Measurements from ENCODE around the gene CHDH.

The CHDH gene

GRCh38 chr3:53789459-53789858 is 56.8 kb downstream of the CHDH start:
- DNase-seq (ENCODE audit: low read depth), result no peak

- DNase-seq (ENCODE audit: low read depth), result no peak
These were observed 58.2 kb downstream of the CHDH start for GRCh38 chr3:53788038-53788437.

GRCh38 chr3:53787016-53787415 is 59.2 kb downstream of the CHDH start:
- DNase-seq (ENCODE audit: low read depth), result no peak

DNA sequence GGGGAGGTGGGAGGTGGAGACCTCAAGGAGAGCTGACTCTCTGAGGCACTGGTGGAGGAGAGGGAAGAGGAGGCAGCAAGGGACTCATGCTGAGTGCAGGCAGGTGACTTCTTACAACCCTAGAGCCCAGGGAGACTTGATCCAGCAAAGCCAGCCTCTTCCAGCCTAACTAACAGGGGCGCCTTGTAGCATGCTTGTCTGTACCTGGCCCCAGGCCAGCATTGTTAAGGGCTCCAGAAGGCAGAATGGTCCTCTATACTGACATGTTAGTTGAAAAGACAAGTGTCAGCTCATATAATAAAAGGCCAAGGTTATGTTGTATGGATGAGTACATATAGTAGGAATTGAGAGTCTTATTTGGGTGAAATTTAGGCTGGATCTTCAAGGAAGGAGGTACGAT is 65.4 kb downstream of the CHDH start:
- no peak for DNase-seq (ENCODE audit: low read depth)

DNA sequence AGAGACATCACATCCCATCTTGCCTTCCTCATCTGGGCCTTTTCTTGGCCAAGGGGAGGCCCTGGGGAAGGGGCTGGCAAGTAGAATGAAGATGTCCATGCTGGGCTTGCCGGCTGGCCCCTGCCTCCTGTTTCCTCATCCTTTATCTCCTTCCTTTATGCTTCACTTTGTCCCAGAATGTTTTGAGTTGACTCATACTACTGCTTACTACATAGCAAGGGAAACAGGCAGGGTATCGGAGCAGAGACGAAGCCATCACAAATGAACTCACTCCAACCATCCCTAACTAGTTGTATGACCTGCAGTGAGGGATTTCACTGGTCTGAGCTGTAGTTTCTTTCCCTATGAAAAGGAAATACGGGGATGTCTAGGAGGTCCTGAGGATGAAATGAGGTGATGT is 66.0 kb downstream of the CHDH start:
- DNase-seq (ENCODE audit: low read depth), result no peak

DNA sequence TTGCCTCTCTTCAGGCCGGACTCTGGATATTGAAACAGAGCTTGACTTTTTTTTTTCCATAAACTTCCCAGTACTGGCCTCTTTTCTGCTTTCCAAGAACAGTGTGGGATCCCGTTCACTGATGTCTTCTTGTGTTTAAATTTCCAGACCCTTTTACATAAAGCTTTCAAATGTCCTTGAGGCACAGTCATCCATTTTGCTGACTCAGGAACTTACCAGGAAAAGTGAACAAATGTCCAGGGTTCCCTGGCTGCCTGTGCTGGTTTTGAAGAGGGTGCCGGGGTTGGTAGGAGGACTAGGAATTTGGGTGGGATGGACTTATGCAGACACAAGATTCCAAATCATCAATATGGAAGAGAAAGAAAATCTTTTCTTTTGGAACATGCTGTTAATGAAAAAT is 68.1 kb downstream of the CHDH start:
- DNase-seq (ENCODE audit: low read depth), result no peak

GRCh38 chr3:53777468-53777867 is 68.8 kb downstream of the CHDH start:
- DNase-seq (ENCODE audit: low read depth), result no peak

DNA sequence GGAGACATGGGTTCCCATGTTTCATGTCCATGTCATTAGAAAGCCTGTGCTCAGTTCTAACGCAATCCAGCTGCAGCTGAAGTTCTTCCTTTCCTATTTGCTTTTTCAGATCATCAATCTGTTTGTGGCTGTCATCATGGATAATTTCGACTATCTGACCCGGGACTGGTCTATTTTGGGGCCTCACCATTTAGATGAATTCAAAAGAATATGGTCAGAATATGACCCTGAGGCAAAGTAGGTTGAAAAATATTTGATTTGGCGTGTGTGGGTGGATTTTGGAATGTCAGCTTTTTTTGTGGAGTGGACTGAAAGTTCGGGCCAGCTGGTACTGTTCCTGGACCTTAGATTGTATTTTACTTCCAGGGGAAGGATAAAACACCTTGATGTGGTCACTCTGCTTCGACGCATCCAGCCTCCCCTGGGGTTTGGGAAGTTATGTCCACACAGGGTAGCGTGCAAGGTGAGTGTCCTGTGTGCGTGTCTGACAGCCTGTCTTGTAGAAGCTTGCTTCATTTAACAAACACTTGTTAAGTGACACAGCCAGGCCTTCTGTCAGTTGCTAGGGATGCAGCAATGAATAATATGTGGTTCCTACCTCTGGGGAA is 69.6 kb downstream of the CHDH start:
- DNase-seq (ENCODE audit: low read depth), result no peak

DNA sequence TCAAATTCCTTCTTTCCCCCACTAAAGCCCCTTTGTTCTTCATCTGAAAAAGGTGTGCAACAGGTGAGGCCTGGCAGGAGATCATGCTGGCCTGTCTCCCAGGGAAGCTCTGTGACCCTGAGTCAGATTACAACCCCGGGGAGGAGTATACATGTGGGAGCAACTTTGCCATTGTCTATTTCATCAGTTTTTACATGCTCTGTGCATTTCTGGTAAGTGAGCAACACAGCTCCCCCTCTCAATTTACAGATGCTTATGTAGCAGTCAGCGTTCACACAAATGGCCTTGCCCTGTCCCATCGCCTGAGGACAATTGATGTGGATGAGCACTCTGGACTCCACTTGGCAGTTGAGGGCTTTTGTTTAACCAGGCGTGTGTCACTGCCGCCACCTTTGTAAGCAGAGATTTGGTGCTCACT is 70.4 kb downstream of the CHDH start:
- DNase-seq (ENCODE audit: low read depth), result no peak

DNA sequence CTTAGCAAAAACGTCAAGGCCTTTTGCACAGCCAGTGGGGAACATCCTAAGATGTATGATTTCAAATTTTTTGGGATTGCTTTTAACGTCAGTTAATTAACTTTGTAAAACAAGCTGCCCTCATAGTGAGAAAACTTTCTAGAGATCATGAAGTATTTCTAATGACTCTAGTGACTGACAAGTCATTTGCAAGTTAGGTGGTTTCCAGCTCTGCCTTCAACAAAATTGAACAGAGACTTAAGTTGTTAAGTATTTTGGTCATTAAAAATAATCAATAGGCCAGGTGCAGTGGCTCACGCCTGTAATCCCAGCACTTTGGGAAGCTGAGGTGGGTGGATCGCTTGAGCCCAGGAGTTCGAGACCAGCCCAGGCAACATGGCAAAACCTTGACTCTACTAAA is 71.2 kb downstream of the CHDH start:
- no peak for DNase-seq (ENCODE audit: low read depth)

DNA sequence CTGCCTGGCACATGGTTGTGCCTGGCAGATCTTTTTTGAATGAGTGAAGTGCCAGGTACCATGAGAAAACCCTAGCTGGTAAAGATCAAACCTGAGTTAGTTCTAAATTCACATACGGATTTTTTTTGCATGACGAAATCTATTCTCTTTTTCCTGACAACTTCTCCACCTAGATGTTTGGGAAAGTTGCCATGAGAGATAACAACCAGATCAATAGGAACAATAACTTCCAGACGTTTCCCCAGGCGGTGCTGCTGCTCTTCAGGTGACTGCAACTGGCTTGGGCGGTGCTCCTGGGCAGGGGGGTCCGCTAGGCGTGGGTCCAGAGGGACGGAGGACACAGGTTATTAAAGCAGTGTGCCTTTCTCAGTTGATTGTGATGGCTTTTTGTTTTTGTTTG is 71.8 kb downstream of the CHDH start:
- DNase-seq (ENCODE audit: low read depth), result no peak

DNA sequence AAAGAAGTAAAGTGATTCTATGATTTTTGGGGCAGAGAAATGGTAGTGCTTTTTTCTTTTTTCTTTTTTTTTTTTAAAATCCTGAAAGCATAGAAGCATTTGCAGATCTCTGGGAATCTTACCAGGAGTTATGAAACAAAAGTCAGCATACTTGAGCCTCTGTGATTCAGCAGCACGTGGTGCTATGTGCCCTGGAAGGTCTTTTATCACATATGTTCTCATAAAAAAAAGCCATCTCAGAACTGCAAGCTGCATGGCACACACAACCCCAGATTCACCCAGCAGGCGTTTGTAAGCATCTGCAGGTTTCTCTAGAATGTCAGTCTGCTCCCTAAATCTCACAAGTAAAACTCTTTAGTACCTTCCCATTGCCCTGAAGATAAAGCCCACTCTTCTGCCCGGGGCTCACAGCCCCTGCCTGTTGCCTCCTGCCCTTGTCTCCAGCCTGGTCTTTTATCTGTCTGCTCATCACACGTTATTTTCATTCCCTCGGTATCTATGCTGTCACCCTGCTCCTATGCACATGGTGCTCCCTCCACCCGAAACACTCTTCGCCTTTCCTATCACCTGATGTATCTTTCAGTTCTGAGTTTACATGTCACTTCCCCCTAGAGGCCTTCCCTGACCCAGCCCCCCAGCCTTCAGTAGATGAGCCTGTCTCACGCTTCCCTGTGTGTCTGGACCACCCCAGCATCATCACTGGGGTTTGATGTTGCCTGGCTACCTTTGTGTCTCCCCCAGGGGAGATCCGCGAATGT is 72.4 kb downstream of the CHDH start:
- DNase-seq (ENCODE audit: low read depth), result no peak

- no peak for DNase-seq (ENCODE audit: low read depth)
These were observed 73.2 kb downstream of the CHDH start for GRCh38 chr3:53773021-53773436.

DNA sequence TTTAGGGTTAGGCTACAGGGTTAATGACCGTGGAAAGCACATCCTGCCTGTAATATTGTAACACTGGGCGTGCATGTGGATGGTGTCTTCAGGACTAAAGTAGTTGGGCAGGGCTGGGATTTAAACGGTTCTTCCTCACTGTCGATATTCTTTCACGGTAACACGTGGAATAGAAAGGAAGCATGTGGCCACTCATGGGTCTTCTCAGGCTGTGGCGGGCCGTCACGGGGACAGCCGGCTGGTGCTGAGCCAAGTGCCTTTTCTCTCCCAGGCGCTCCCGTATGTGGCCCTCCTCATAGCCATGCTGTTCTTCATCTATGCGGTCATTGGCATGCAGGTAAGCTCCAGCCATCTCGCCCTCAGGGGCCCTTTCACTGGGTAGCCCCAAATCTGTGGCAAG is 73.7 kb downstream of the CHDH start:
- DNase-seq (ENCODE audit: low read depth), result no peak

- DNase-seq (ENCODE audit: low read depth), result no peak
These were observed 77.5 kb downstream of the CHDH start for GRCh38 chr3:53768478-53769459.

DNA sequence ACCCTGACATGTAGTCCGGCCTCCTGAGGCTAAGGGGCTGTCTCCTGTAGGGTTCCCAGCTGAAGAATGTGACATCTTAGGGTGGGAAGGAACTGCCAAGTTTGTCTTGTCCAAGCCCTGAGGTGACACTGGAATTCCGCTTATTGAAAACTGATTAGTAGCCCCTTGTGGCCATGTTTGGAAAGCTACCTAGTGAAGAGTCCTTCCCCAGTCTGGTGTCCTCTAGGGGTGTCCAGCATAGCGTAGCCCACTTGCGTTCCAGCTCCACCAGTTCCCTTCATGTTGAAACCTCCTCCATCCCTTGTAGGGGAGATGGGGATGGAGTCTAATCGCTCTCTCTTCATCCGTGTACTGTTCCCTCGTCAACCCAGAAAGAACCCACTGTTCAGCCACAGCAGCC is 79.5 kb downstream of the CHDH start:
- DNase-seq (ENCODE audit: low read depth), result no peak

DNA sequence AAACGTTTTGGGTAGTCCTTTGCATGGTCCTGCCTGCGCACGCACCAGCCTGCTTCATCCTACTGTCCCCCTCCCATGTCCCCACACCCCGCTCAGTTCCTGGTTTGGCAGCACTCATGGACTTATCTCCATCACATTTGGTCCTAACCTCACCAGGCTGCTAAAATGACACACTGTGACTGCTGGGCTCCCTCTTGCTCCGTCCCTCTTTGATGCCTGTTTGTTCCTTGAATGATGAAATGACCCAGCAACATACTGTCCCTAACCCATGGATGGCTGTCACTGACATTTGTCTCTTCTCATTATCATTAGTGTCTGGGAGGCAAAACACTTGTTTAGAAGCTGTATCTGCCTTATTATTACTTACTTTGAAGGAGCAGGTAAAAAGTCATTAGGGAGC is 80.5 kb downstream of the CHDH start:
- no peak for DNase-seq (ENCODE audit: low read depth)

DNA sequence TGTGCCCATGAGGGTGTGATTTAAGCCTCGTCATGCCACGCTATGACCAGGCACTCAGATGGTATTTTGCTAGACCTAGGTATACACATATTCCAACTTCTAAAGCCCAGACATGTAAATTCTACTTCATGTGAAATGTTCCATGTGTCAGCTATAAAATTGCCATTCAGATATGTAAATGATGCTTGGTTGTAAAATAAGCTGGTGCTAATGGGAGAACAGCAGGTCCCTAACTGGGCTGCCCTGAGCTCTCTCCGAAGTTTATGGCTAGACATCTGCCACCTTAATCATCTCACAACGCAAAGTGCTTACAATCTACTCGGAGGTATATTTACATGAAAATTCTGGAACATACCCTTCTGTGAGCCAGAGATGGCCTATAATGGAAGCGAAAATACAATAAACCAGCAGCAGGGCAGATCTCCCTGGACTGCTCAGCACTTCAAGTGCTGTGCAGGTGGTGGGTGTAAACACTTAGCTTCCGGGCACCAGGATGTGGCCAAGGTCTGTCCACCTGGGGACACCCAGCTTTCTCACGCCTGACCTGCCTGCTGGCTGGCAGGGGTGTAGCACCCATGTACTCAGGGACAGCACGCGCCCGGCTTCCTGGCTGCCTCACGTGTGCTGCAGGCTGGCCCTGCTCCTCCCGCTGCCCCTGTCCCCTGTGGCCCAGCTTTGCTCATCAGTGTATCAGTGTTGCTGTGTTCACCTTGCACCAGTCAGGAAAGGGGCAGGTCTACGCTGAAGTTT is 82.0 kb downstream of the CHDH start:
- DNase-seq (ENCODE audit: low read depth), result no peak

DNA sequence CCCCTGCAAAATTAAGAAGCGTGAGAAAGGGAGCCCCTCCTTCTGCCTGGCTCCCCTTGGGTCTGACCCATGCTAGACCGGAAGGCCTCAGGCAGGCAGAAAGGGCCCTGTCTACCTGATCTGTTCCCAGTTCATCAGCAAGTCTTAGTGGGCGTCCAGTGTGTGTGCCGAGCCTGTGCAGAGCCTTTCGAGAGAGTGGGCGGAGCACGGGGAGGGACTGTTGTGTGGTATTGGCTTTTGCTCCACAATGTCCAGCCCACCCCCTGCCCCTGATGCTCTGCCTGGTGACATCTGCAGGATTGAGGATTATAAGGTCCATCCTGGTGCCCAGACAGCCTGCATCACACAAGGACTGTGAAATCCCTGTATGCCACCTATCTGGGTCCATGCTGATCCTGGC is 82.9 kb downstream of the CHDH start:
- no peak for DNase-seq (ENCODE audit: low read depth)

All from stimulated activated CD4-positive, alpha-beta T cell treated with anti-CD3 and anti-CD28 coated beads, Interleukin-2, amount 100 ng/mL, for 4 hours (primary cell).